Spinal cord (tissue), 10 donors: Measurements from ENCODE around the gene TNFAIP2. TPM values are rescaled to one million over a fixed set of nuclear protein-coding genes. Genes with fewer than 3 reads are reported as not detected.

Experiments
- DNase-seq, 6 donors: peaks; one replicate each; pipeline versions ENCODE4 v3.0.0 to v3.0.0-alpha.2; 2013 to 2015; ENCODE audit warnings: low spot score in 6 of 6, low read depth in 4 of 6
- H3K27ac ChIP-seq: one replicate; pipeline ENCODE4 v1.5.1; 2013; ENCODE audit warnings: low read depth, low read length, control low read depth
- H3K27me3 ChIP-seq: one replicate; pipeline ENCODE4 v1.6.1; 2013; ENCODE audit warnings: low read length; ENCODE audit not compliant: control insufficient read depth, insufficient read depth
- H3K36me3 ChIP-seq: one replicate; pipeline ENCODE4 v1.6.1; 2013; ENCODE audit warnings: low read length; ENCODE audit not compliant: control insufficient read depth, insufficient read depth
- H3K4me1 ChIP-seq: one replicate; pipeline ENCODE4 v1.6.1; 2013; ENCODE audit warnings: low read length; ENCODE audit not compliant: control insufficient read depth, insufficient read depth
- H3K4me3 ChIP-seq: one replicate; pipeline ENCODE4 v1.5.1; 2013; ENCODE audit warnings: low read depth, low read length, control low read depth
- H3K9me3 ChIP-seq: one replicate; pipeline ENCODE4 v1.6.1; 2013; ENCODE audit warnings: low read length; ENCODE audit not compliant: control insufficient read depth, insufficient read depth
- WGBS: methylation state at CpG from one replicate; pipeline ENCODE4 v1.1.5; 2013; ENCODE audit warnings: missing lambda C conversion rate; ENCODE audit not compliant: insufficient coverage; 5-methylcytosine and 5-hydroxymethylcytosine counted together
- polyA plus RNA-seq, 2 donors: library from polyadenylated mRNA; unstranded; fragments of 120-200 nt; gene quantifications; one replicate each; pipeline ENCODE4 v1.2.1, GENCODE V29; 2013; ENCODE audit not compliant: insufficient read length in 2 of 2
- total RNA-seq, 2 donors: library from RNA; depleted of rRNA in 1 of 2; stranded (reverse); fragments of 120-200 nt in 1 of 2; fragments of >200 nt in 1 of 2; gene quantifications; one replicate each; pipeline versions ENCODE4 v1.2.3 to v1.2.4, GENCODE V29; 2013 to 2014
- donor health status: healthy.

Gene TNFAIP2
- total and polyA plus RNA-seq, 4 donors, result 9.4 to 18.4 (median 12.7) TPM

- H3K27me3 ChIP-seq, result peaks cover 16% of the 10 kb centered on the region
- no peak for DNase-seq
- H3K9me3 ChIP-seq, result no peaks in the 10 kb centered on the region
- peaks cover 7% of the 10 kb centered on the region for H3K4me1 ChIP-seq
- WGBS, result 72% methylated on average over 13 of the region's 13 CpGs
- H3K4me3 ChIP-seq, result no peak overlapping the region
- H3K27ac ChIP-seq, result no peak overlapping the region
- H3K36me3 ChIP-seq, result no peaks in the 10 kb centered on the region
These were observed 29.3 kb upstream of the TNFAIP2 start for GRCh38 chr14:103093856-103094405.

DNA sequence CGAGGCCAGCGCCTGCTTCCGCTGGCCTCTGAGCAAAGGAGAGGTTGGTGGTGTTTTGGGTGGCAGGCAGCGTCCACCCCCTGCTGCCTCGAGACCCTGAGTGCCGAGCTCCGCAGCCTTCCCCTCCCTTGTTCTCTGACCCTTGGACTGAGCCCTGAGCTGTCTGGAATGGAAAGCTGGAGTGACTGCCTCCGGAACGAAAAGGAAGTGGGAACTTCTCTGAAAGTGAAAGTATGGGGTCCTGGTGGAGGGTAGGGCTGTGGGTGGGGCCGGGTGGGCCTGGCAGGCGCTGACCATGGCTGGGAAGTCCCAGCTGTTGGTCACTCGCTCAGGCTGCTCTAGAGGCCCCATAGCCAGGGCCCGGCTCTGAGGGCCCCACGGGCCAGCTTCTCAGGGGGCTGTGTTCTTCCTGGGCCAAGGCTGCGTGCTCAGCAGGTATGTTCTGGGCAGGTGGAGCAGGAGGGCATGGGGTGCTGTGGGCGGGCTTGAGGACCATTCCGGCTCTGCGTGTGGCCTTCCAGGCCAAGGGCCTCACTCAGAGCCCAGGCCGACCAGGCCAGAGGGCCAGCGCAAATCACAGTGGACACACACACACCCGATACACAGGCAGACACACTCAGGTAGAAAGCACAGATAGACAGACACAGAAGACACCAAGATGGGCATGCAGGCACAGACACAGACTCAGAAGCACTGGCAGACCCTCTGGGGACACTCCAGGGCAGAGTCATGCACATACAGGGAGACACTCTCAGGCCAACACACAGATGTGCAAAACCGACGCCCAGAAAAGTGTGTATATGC, 28.7 kb upstream of the TNFAIP2 start, which contains the start of gene EXOC3L4:
Gene EXOC3L4 (plus strand): TSS at position 320 of the 804 bp plus-strand sequence. CDS start 5,495 bp downstream, outside the sequence.
- Histone ChIP-seq H3K27ac (no peak within 1 kb of the TSS), H3K27me3 (peaks cover 16% of the 10 kb centered on the region), H3K36me3 (no peaks in the 10 kb centered on the region), H3K9me3 (no peaks in the 10 kb centered on the region), H3K4me3 (no peak within 1 kb of the TSS), H3K4me1 (peaks cover 7% of the 10 kb centered on the region)
- 91% methylated on average over 21 of the region's 23 CpGs for WGBS
- DNase-seq, result no peak

DNA sequence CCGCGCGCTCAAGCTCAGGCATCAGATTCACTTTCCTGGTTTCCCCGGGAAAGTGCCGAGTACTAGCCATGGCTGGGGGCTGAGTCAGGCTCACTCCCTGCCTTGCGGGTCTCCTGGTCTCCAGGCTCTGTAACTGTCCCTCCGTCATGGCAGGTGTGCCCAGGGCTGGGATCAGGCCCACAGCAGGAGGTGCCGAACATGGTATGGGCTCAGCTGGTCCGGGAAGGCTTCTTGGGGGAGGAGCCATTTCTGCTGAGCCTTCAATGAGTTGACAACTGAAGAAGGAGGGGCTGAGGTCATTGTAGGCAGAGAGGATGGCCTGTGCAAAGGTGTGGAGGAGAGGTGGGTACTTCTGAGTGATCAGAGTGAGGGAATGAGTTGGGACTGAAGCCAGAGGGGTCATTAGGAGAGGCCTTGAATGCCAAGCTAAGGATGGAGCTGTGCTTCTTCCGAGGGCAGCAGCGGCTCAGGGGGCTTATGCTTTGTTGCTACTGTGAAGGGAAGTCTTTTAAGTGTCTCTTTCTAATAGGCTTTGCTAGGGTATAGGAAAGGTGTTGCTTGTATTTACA, 28.0 kb upstream of the TNFAIP2 start:
- Histone ChIP-seq H3K4me1 (peaks cover 7% of the 10 kb centered on the region), H3K27ac (no peak overlapping the region), H3K9me3 (no peaks in the 10 kb centered on the region), H3K27me3 (peaks cover 16% of the 10 kb centered on the region), H3K4me3 (no peak overlapping the region), H3K36me3 (no peaks in the 10 kb centered on the region)
- DNase-seq, result no peak
- WGBS, result 87% methylated on average over 9 of the region's 11 CpGs

DNA sequence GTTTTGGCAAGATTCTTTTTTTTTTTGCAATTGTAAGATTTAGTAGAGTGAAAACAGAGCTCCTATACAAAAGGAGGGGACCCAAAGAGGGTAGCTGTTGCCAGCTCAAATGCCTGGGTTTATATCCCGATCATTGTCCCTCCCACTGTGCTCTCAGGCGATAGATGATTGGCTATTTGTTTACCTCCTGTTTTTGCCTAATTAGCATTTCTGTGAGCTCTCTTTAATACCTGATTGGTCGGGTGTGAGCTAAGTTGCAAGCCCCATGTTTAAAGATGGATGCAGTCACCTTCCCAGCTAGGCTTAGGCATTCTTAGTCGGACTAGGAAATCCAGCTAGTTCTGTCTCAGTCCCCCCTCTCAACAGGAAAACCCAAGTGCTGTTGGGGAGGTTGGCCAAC, 26.9 kb upstream of the TNFAIP2 start:
- no peak overlapping the region for H3K4me3 ChIP-seq
- peaks cover 10% of the 10 kb centered on the region for H3K27me3 ChIP-seq
- H3K9me3 ChIP-seq, result no peaks in the 10 kb centered on the region
- DNase-seq, result no peak
- 14% methylated on average over 1 of the region's 4 CpGs for WGBS
- H3K36me3 ChIP-seq, result no peaks in the 10 kb centered on the region
- no peak overlapping the region for H3K27ac ChIP-seq
- H3K4me1 ChIP-seq, result no peaks in the 10 kb centered on the region

- Histone ChIP-seq H3K36me3 (no peaks in the 10 kb centered on the region), H3K27me3 (peaks cover 14% of the 10 kb centered on the region), H3K4me1 (peaks cover under 1% of the 10 kb centered on the region), H3K27ac (no peak overlapping the region), H3K9me3 (no peaks in the 10 kb centered on the region), H3K4me3 (no peak overlapping the region)
- no peak for DNase-seq
- WGBS, result 85% methylated on average over 26 of the region's 26 CpGs
These were observed 25.8 kb upstream of the TNFAIP2 start for GRCh38 chr14:103097244-103097993.

DNA sequence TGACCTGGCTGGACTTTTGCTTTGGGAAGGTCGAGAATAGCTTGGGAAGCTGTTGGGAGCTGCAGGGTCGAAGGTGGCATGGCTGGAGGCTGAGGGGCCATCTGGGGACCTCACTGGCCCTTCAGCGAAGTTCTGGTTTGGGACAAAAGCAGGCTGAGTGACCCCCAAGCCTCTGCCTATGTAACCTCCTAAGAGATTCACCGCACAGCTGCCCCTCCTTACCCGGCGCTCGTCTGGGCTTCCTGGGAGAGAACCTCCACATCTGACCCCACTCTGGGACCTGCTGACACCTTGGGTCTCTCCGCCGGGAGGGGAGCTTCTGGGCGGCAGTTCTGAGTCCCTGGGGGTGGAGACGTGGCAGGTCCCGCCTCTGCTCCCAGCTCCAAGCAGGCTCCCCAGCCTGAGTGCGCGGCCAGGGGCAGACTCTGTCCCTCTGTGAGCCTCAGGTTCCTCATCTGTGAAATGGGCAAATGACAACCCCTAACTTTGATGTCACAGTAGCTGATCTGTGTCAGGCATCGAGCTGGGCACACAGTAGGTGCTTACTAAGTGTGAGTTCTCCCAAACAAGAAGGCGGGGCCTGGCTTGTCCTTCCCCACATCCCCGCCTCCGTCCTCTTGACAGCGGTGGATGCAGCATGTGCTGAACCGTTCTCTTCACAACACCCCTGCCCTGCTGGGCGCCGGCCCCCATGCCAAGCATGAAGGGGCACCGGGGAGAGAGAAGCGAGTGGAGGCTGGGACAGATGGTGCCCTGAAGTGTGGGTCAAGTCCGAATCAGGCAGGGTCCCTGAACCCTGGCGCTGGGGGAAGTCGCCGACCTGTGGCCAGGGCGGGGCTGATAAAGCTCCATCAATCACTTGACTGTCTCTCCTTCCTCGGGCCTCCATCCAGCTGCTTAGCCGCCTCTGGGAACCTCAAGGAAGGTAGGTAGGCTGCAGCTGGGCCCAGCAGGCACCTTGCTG, 25.0 kb upstream of the TNFAIP2 start:
- Histone ChIP-seq H3K36me3 (no peaks in the 10 kb centered on the region), H3K27me3 (peaks cover 22% of the 10 kb centered on the region), H3K9me3 (no peaks in the 10 kb centered on the region), H3K27ac (no peak overlapping the region), H3K4me3 (no peak overlapping the region), H3K4me1 (peaks cover 9% of the 10 kb centered on the region)
- DNase-seq, result no peak
- WGBS, result 68% methylated on average over 21 of the region's 31 CpGs

DNA sequence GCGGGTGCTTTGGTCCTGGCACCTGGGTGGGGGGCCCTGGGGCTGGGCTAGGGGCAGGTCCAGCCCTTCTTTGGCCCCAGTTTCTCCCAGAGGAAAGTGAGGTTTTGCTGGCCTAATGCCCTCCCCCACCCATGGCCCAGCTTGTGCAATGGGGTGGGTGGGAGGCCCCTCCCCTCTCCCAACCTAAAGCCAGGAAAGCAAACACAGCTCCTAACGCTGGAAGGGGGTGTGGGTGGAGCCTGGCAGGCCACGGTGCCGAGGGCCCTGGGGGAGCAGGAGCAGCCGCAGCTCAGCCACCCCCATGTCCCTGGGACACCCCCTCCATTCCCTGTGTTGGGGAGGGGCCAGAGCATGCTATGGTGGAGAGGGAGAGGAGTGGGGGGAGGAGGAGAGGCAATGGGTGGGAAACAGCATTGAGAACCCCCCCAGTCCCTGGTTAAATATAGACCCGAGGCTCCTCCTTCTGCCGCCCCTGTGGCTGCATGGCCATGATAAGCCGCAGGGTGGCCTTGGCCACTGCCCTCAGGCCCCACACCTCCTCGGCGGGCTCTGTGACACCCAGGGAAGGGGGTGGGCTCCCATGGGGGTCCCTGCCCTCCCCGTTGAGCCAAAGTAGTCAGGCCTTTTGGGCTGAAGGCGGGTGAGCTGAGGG, 24.1 kb upstream of the TNFAIP2 start:
- H3K9me3 ChIP-seq, result no peaks in the 10 kb centered on the region
- no peak overlapping the region for H3K4me3 ChIP-seq
- DNase-seq, result no peak
- H3K27me3 ChIP-seq, result peaks cover 32% of the 10 kb centered on the region
- peaks cover 14% of the 10 kb centered on the region for H3K4me1 ChIP-seq
- no peak overlapping the region for H3K27ac ChIP-seq
- WGBS, result 53% methylated on average over 10 of the region's 12 CpGs
- no peaks in the 10 kb centered on the region for H3K36me3 ChIP-seq

- H3K4me3 ChIP-seq, result no peak overlapping the region
- peaks cover 20% of the 10 kb centered on the region for H3K4me1 ChIP-seq
- no peaks in the 10 kb centered on the region for H3K36me3 ChIP-seq
- H3K9me3 ChIP-seq, result no peaks in the 10 kb centered on the region
- H3K27me3 ChIP-seq, result peaks cover 38% of the 10 kb centered on the region
- no peak overlapping the region for H3K27ac ChIP-seq
- 89% methylated on average over 8 of the region's 8 CpGs for WGBS
- DNase-seq, result no peak
These were observed 23.5 kb upstream of the TNFAIP2 start for GRCh38 chr14:103099733-103100280.
